RWPE1 (cell line): ENCODE results near the gene TRIP10.

ENCODE experiments used
- CTCF ChIA-PET: fragments of 350-600 bp; sonication (Branson Sonifier 250); formaldehyde crosslinking; extraction: SDS; loops from one replicate; lab custom pipeline; 2021; lab: Yijun Ruan, JAX
- POLR2A ChIA-PET: fragments of 400-600 bp; formaldehyde crosslinking; extraction: SDS; loops from one replicate; lab custom pipeline; 2020; ENCODE audit warnings: antibody characterized with exemption; ENCODE audit not compliant: low non-redundant PET; lab: Yijun Ruan, JAX
- DNase-seq: peaks from one replicate; pipeline ENCODE4 v3.0.0; 2012; ENCODE audit warnings: low spot score
- H3K27ac ChIP-seq: fragments of 450-650 bp; 2 replicates; pipeline ENCODE4 v1.5.1; 2017
- TF ChIP-seq, protein P1 (sequence below): fragments of 450-650 bp; conservative IDR thresholded peaks from 2 replicates; pipeline ENCODE4 v1.5.1; 2017; ENCODE audit warnings: low read depth, mild to moderate bottlenecking

TRIP10 gene

DNA sequence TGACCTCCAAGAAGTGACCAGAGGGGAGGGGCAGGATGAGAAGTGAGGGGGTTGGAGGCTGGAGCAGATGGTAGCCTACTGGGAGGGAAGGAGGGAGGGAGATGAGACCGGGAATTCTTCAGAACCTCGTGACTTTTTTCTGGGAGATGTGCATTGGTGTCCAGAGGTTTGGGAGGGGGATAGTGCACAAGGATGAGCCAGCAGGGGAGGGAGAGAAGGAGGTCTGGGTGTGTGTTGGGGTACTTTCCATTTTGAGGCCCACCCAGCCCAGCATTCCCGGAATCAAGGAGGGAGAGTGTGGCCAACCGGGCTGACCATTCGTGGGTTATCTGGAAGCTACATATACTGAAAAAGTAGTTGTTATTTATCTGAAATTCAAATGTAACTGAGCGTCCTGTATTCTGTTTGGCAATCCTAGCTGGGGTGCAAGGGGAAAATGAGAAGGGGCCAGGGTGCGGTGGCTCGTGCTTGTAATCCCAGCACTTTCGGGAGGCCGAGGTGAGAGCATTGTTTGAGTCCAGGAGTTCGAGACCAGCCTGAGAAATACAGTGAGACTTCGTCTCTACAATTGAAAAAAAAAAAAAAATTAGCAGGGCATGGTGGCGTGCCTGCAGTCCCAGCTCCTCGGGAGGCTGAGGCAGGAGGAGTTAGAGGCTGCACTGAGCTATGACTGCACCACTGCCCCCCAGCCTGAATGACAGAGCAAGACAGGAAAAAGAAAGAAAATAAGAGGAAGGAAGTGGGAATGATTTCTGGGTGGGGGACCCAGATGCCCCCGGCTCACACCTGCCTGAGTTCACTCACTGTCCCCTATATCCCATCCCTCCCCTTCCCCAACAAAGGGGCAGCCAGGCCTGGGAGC is 14.6 kb upstream of the TRIP10 start:
- H3K27ac ChIP-seq, result peak overlapping the region; percentile 90
- POLR2A ChIA-PET, result no interaction called here
- CTCF ChIA-PET, result no interaction called here
- no peak for DNase-seq
- TF ChIP-seq, protein P1, sequence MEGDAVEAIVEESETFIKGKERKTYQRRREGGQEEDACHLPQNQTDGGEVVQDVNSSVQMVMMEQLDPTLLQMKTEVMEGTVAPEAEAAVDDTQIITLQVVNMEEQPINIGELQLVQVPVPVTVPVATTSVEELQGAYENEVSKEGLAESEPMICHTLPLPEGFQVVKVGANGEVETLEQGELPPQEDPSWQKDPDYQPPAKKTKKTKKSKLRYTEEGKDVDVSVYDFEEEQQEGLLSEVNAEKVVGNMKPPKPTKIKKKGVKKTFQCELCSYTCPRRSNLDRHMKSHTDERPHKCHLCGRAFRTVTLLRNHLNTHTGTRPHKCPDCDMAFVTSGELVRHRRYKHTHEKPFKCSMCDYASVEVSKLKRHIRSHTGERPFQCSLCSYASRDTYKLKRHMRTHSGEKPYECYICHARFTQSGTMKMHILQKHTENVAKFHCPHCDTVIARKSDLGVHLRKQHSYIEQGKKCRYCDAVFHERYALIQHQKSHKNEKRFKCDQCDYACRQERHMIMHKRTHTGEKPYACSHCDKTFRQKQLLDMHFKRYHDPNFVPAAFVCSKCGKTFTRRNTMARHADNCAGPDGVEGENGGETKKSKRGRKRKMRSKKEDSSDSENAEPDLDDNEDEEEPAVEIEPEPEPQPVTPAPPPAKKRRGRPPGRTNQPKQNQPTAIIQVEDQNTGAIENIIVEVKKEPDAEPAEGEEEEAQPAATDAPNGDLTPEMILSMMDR, result no peak

DNA sequence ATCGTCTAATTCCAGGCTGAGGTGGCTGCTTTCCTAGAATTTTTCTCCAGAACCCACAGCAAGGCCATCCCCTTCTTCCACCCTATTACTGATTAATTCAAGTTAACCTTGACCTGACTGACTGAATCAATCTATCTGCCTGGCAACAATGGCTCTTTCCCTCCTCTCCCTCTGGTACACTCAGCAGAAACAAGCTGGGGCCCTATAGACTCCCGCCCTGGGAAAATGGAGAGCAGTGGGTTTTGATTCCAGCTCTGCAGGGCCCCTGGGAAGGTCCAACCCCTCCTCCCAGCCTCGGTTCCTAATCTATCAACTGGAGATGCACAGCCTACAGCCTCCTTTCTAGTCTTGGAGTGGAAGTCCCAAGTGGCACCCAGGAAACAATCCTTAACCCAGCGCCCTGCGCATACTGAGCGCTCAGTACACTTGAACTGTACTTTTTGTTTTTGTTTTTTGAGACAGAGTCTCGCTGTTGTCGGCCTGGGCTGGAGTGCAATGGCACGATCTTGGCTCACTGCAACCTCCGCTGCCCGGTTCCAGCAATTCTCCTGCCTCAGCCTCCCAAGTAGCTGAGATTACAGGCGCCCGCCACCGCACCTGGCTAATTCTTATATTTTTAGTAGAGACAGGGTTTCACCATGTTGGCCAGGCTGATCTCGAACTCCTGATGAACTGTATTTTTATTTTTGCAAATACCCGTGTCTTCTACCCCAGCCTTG is 13.8 kb upstream of the TRIP10 start:
- no peak for DNase-seq
- H3K27ac ChIP-seq, result peak overlapping the region; percentile 90
- TF ChIP-seq, protein P1, result no peak
- ChIA-PET CTCF (no interaction called here), POLR2A (no interaction called here)

DNA sequence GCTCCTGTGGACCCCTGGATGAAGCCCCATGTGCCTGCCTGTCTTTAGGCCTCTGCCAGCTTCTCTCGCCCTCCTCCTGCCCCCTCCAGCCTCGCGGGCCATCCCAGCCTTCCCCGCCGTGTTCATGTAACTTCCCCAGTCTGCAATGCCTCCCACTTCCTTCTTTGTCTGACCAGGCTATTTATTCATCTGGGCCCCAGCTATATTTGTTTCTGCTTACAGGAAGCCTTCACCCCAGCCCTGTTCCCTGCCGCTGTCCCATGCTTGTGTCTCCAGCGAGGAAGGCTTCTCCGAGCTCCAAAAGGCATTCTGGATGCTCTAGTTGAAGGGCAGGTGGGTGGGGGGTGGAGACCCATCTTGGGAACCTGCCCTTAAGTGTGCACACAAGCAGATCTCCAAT is 11.1 kb upstream of the TRIP10 start:
- H3K27ac ChIP-seq, result peak overlapping the region; percentile 58
- TF ChIP-seq, protein P1, result no peak
- CTCF ChIA-PET, result no interaction called here
- POLR2A ChIA-PET, result no interaction called here
- DNase-seq, result no peak

DNA sequence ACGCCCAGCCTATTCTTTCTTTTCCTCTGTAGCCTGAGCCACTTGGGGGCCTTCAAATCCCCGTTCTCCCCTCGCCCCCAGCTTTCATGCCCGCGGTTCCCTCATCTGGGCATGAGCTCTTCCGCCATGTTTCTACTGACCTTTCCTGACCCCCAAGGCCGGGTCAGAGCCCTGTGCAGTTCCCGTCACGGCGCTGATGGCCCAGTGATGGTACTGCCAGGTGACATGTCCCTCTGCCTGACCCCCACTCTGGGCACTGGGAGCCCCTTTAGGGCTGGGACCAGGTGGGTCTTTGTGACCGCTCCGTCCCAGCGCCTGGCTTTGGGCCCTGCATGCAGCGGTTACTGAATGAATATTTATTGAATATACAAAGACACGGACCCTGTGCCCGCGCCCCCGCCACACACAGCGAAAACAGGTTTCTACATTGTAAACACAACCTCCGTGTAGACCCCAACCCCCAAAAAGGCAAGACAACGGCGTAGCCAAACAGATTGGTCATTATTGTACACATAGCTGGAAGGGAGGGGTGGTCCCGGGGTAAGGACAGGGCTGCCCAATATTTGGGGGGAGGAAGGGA is 9.8 kb upstream of the TRIP10 start:
- ChIA-PET CTCF (no interaction called here), POLR2A (no interaction called here)
- peak overlapping the region; percentile 50 for H3K27ac ChIP-seq

DNA sequence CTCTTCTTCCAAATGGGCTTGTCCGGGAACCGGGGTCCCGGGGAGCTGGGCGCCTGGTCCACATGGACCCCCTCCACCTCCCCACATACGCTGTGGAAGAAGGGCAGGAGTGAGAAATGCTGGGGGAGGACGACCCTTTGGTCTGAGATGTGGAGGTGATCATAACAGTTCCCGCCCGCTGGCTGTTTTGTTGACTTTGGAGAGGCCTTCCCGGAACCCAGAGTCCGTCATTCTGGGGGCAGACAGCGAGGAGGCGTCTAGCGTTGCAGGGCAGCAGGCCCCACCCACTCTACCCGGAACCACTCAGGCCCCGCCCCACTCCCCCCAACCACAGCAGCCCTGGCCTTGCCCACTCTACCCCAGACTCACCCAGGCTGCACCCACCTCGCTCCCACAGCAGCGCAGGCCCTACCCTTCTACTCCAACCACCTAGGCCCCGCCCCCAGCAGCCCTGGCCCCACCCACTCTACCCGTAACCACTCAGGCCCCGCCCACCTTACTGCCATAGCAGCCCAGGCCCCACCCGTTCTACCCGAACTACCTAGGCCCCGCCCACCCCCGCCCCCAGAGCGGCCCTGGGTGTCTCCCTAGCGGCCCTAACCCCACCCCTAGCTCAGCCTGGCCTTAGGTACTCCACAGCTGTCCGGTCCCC is 9.2 kb upstream of the TRIP10 start:
- TF ChIP-seq, protein P1, result no peak
- ChIA-PET POLR2A (no interaction called here), CTCF (no interaction called here)
- H3K27ac ChIP-seq, result peak overlapping the region; percentile 50
- no peak for DNase-seq

More for the DNA sequence above, 9.8 kb upstream of the TRIP10 start:
- TF ChIP-seq, protein P1, result no peak
- DNase-seq, result no peak
